ENCODE measurements around the gene XYLT1.

Gene XYLT1

GRCh38 chr16:17273142-17273561, 197.6 kb downstream of the XYLT1 start:
- peak; percentile 68 for DNase-seq

GRCh38 chr16:17272716-17273115, 198.0 kb downstream of the XYLT1 start:
- no peak for DNase-seq

- no peak for DNase-seq
These were observed 199.1 kb downstream of the XYLT1 start for GRCh38 chr16:17271687-17272086.

GRCh38 chr16:17270683-17271109, 200.1 kb downstream of the XYLT1 start:
- DNase-seq: no peak

- DNase-seq: no peak
These were observed 200.6 kb downstream of the XYLT1 start for GRCh38 chr16:17270111-17270510.

GRCh38 chr16:17269439-17269838, 201.3 kb downstream of the XYLT1 start:
- DNase-seq: no peak

GRCh38 chr16:17266608-17267313, 204.0 kb downstream of the XYLT1 start:
- no peak for DNase-seq

- DNase-seq: no peak
These were observed 205.6 kb downstream of the XYLT1 start for GRCh38 chr16:17265154-17265553.

- no peak for DNase-seq
These were observed 209.4 kb downstream of the XYLT1 start for GRCh38 chr16:17261197-17261858.

- no peak for DNase-seq
These were observed 210.4 kb downstream of the XYLT1 start for GRCh38 chr16:17260276-17260849.

- DNase-seq: no peak
These were observed 210.9 kb downstream of the XYLT1 start for GRCh38 chr16:17259751-17260270.

GRCh38 chr16:17258848-17259713, 211.7 kb downstream of the XYLT1 start:
- peak; percentile 10 for DNase-seq

- DNase-seq: no peak
These were observed 212.6 kb downstream of the XYLT1 start for GRCh38 chr16:17258077-17258599.

- peak; percentile 22 for DNase-seq
These were observed 213.2 kb downstream of the XYLT1 start for GRCh38 chr16:17257426-17258023.

- DNase-seq: no peak
These were observed 218.1 kb downstream of the XYLT1 start for GRCh38 chr16:17252701-17253100.

GRCh38 chr16:17252064-17252463, 218.7 kb downstream of the XYLT1 start:
- no peak for DNase-seq

GRCh38 chr16:17251496-17251895, 219.3 kb downstream of the XYLT1 start:
- DNase-seq: no peak

- no peak for DNase-seq
These were observed 223.6 kb downstream of the XYLT1 start for GRCh38 chr16:17246974-17247732.

GRCh38 chr16:17246268-17246885, 224.4 kb downstream of the XYLT1 start:
- no peak for DNase-seq

GRCh38 chr16:17245776-17246175, 225.0 kb downstream of the XYLT1 start:
- DNase-seq: no peak

Data from activated effector memory CD4-positive, alpha-beta T cell treated with anti-CD3 and anti-CD28 coated beads, Interleukin-2, amount 50 U/mL, for 16 hours (primary cell).